CD14-positive monocyte (primary cell): Measurements from ENCODE around the gene TERT. TPM values are rescaled to one million over a fixed set of nuclear protein-coding genes. Genes with fewer than 3 reads are reported as not detected.

ENCODE experiments used
- DNase-seq, 3 donors: peaks; one replicate each; pipeline ENCODE4 v3.0.0-alpha.2; 2011 to 2022
- H2AFZ ChIP-seq: 2 replicates; pipeline ENCODE4 v1.6.0; 2012; ENCODE audit warnings: mild to moderate bottlenecking, low read depth, low read length, inconsistent platforms; ENCODE audit not compliant: insufficient read depth, poor library complexity, severe bottlenecking
- H3K27ac ChIP-seq, 2 donors: 1 replicate in 1 of 2; 2 replicates in 1 of 2; pipeline ENCODE4 v1.5.1; 2012 to 2013; ENCODE audit warnings: low read length in 2 of 2, control low read depth in 1 of 2, inconsistent platforms in 1 of 2, low read depth in 1 of 2, mild to moderate bottlenecking in 1 of 2
- H3K27me3 ChIP-seq, 2 donors: one replicate each; pipeline versions ENCODE4 v1.6.0 to v1.6.1; 2011 to 2013; ENCODE audit warnings: low read length in 2 of 2; ENCODE audit not compliant: control insufficient read depth in 2 of 2, insufficient read depth in 2 of 2
- H3K36me3 ChIP-seq, 2 donors: replicated peaks in 1 of 2; 1 replicate in 1 of 2; 2 replicates in 1 of 2; pipeline versions ENCODE4 v1.5.1 to v1.6.1; 2012 to 2013; ENCODE audit warnings: low read length in 2 of 2, control low read depth in 1 of 2, inconsistent platforms in 1 of 2, mild to moderate bottlenecking in 1 of 2; ENCODE audit not compliant: insufficient read depth in 2 of 2, control insufficient read depth in 1 of 2
- H3K4me1 ChIP-seq, 2 donors: 1 replicate in 1 of 2; 2 replicates in 1 of 2; pipeline versions ENCODE4 v1.5.1 to v1.6.1; 2012 to 2013; ENCODE audit warnings: low read length in 2 of 2, control low read depth in 1 of 2, inconsistent platforms in 1 of 2, mild to moderate bottlenecking in 1 of 2, moderate library complexity in 1 of 2; ENCODE audit not compliant: insufficient read depth in 2 of 2, control insufficient read depth in 1 of 2
- H3K4me2 ChIP-seq: replicated peaks from 2 replicates; pipeline ENCODE3; 2012; ENCODE audit warnings: low read length, moderate library complexity, mild to moderate bottlenecking; ENCODE audit not compliant: poor library complexity, severe bottlenecking; ENCODE audit errors: extremely low read depth
- H3K4me3 ChIP-seq, 3 experiments: fragments of 200-600 bp in 1 of 3; sonication (generic) in 1 of 3; replicated peaks in 1 of 3; 1 replicate in 2 of 3; 2 replicates in 1 of 3; pipeline ENCODE4 v1.5.1; 2011 to 2013; ENCODE audit warnings: low read length in 3 of 3, mild to moderate bottlenecking in 3 of 3, control low read depth in 2 of 3, low read depth in 2 of 3, inconsistent platforms in 1 of 3, moderate library complexity in 1 of 3
- H3K79me2 ChIP-seq: 2 replicates; pipeline ENCODE4 v1.6.0; 2012; ENCODE audit warnings: mild to moderate bottlenecking, control low read depth, inconsistent platforms, low read length, moderate library complexity; ENCODE audit not compliant: insufficient read depth
- H3K9ac ChIP-seq: 2 replicates; pipeline ENCODE4 v1.6.0; 2017; ENCODE audit warnings: low read length, mild to moderate bottlenecking; ENCODE audit not compliant: insufficient read depth, poor library complexity, severe bottlenecking
- H3K9me3 ChIP-seq, 2 donors: replicated peaks in 1 of 2; 1 replicate in 1 of 2; 2 replicates in 1 of 2; pipeline versions ENCODE4 v1.5.1 to v1.6.1; 2012 to 2013; ENCODE audit warnings: low read length in 2 of 2, control low read depth in 1 of 2; ENCODE audit not compliant: control insufficient read depth in 1 of 2, insufficient read depth in 1 of 2
- H4K20me1 ChIP-seq: 2 replicates; pipeline ENCODE4 v1.6.0; 2012; ENCODE audit warnings: mild to moderate bottlenecking, low read length, control low read depth, moderate library complexity; ENCODE audit not compliant: insufficient read depth
- H3K27ac Mint-ChIP-seq, 7 donors: one replicate each; pipeline ENCODE4 v1.8.0; 2020; ENCODE audit warnings: mild to moderate bottlenecking in 7 of 7, mixed read lengths in 7 of 7, moderate library complexity in 6 of 7, inconsistent platforms in 2 of 7
- H3K27me3 Mint-ChIP-seq, 3 donors: one replicate each; pipeline ENCODE4 v1.8.0; 2021 to 2022; ENCODE audit warnings: low read depth in 3 of 3, mild to moderate bottlenecking in 3 of 3, mixed read lengths in 3 of 3, moderate library complexity in 3 of 3, inconsistent platforms in 1 of 3
- H3K36me3 Mint-ChIP-seq, 2 donors: one replicate each; pipeline ENCODE4 v1.8.0; 2020; ENCODE audit warnings: mixed read lengths in 2 of 2, inconsistent platforms in 1 of 2, mild to moderate bottlenecking in 1 of 2
- H3K4me1 Mint-ChIP-seq: one replicate; pipeline ENCODE4 v1.8.0; 2020; ENCODE audit warnings: mild to moderate bottlenecking, mixed read lengths
- H3K4me3 Mint-ChIP-seq, 2 donors: one replicate each; pipeline ENCODE4 v1.8.0; 2020; ENCODE audit warnings: mild to moderate bottlenecking in 2 of 2, mixed read lengths in 2 of 2, moderate library complexity in 1 of 2
- H3K9me3 Mint-ChIP-seq, 7 donors: one replicate each; pipeline ENCODE4 v1.8.0; 2020 to 2022; ENCODE audit warnings: mixed read lengths in 7 of 7, mild to moderate bottlenecking in 6 of 7, moderate library complexity in 6 of 7, inconsistent platforms in 2 of 7
- CTCF ChIP-seq: fragments of 200-600 bp; IDR thresholded peaks from one replicate; pipeline ENCODE4 v1.8.0; 2022; ENCODE audit warnings: antibody characterized with exemption, mild to moderate bottlenecking
- WGBS: methylation state at CpG from one replicate; pipeline ENCODE4 v1.1.5; 2013; ENCODE audit warnings: missing lambda C conversion rate; ENCODE audit not compliant: insufficient coverage; 5-methylcytosine and 5-hydroxymethylcytosine counted together
- intact Hi-C, 2 donors: fragments of 100-400 bp; cut with micrococcal nuclease; formaldehyde crosslinking; loops; one replicate each; pipeline versions ENCODE4 v1.15.0 to v1.15.1; 2023
- polyA plus RNA-seq, 3 donors: library from polyadenylated mRNA; depleted of rRNA in 1 of 3; unstranded in 2 of 3; stranded (reverse) in 1 of 3; fragments of 300-500 nt in 2 of 3; fragments of >200 nt in 1 of 3; fragmentation: Illumina TruSeq in 2 of 3; gene quantifications; 1 replicate in 2 of 3; 2 replicates in 1 of 3; pipeline ENCODE4 v1.2.3, GENCODE V29; 2012 to 2021

Gene TERT
- polyA plus RNA-seq, 3 donors, result not detected

DNA sequence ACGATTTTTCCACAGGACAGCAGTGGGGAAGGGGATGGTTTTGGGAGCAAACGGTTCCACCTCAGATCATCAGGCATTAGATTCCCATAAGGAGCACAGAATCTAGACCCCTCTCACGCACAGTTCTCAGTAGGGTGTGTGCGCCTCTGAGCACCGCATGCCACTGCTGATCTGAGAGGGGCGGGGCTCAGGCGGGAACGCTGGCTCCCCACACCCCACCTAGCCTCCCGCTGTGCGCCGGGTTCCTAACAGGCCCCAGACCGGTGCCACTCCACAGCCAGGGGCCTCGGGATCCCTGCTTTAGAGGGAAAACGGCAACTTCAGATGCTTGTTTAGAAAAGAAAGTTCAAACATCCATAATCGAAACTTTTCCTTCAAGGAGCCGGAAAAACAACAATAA, 20.4 kb downstream of the TERT start:
- Mint-ChIP-seq H3K27me3 (peaks cover 0 to 6% (median 2%) of the 10 kb centered on the region in 3 donors), H3K9me3 (peaks cover 26 to 55% (median 41%) of the 10 kb centered on the region in 7 donors), H3K27ac (no peak overlapping the region), H3K36me3 (no peaks in the 10 kb centered on the region), H3K4me1 (no peaks in the 10 kb centered on the region), H3K4me3 (no peak overlapping the region)
- no peaks in the 10 kb centered on the region for H4K20me1 ChIP-seq
- no peak overlapping the region for H2AFZ ChIP-seq
- no peak for DNase-seq
- WGBS, result no CpG with 5 or more reads among the region's 16 CpGs
- TF ChIP-seq CTCF, result no peak
- no peak overlapping the region for H3K9ac ChIP-seq
- no peaks in the 10 kb centered on the region for H3K36me3 ChIP-seq
- no peak overlapping the region for H3K4me3 ChIP-seq
- intact Hi-C loops, result no loop called here
- H3K79me2 ChIP-seq, result no peaks in the 10 kb centered on the region
- no peak overlapping the region for H3K4me2 ChIP-seq
- no peaks in the 10 kb centered on the region for H3K27me3 ChIP-seq
- H3K4me1 ChIP-seq, result no peaks in the 10 kb centered on the region
- no peak overlapping the region for H3K27ac ChIP-seq
- H3K9me3 ChIP-seq, result peaks cover 30 to 61% of the 10 kb centered on the region in 2 donors

GRCh38 chr5:1273745-1274144, 21.1 kb downstream of the TERT start:
- intact Hi-C loops, result no loop called here
- H3K79me2 ChIP-seq, result no peaks in the 10 kb centered on the region
- Mint-ChIP-seq H3K36me3 (no peaks in the 10 kb centered on the region), H3K4me3 (no peak overlapping the region), H3K27me3 (peaks cover 0 to 7% (median 2%) of the 10 kb centered on the region in 3 donors), H3K27ac (no peak overlapping the region), H3K4me1 (no peaks in the 10 kb centered on the region), H3K9me3 (peaks cover 24 to 48% (median 34%) of the 10 kb centered on the region in 7 donors)
- no peaks in the 10 kb centered on the region for H3K4me1 ChIP-seq
- WGBS, result 92% methylated on average over 15 of the region's 20 CpGs
- H4K20me1 ChIP-seq, result no peaks in the 10 kb centered on the region
- H3K27me3 ChIP-seq, result no peaks in the 10 kb centered on the region
- H3K27ac ChIP-seq, result no peak overlapping the region
- no peak overlapping the region for H2AFZ ChIP-seq
- H3K9me3 ChIP-seq, result peaks cover 22 to 53% of the 10 kb centered on the region in 2 donors
- no peak overlapping the region for H3K4me2 ChIP-seq
- H3K9ac ChIP-seq, result no peak overlapping the region
- no peak for DNase-seq
- no peak overlapping the region for H3K4me3 ChIP-seq
- H3K36me3 ChIP-seq, result no peaks in the 10 kb centered on the region
- TF ChIP-seq CTCF, result no peak
